Activated CD4-positive, alpha-beta T cell treated with anti-CD3 and anti-CD28 coated beads for 4 hours (primary cell): ENCODE data around the gene FGF19.
A peak's percentile ranks its signal among the peaks of the same experiment; 100 is the strongest.
"Not testable (repeated sequence)": the region's sequence is repeated elsewhere in the genome, so short reads cannot be mapped to it uniquely, and the experiment has no call there.

Source experiments
- DNase-seq, 2 donors: peaks; one replicate each; pipeline ENCODE4 v3.0.0-alpha.2; 2020

The FGF19 gene

GRCh38 chr11:69695581-69695980, 8.2 kb downstream of the FGF19 start:
- no peak for DNase-seq

- no peak for DNase-seq
Observed at GRCh38 chr11:69694781-69695180, 9.0 kb downstream of the FGF19 start.

GRCh38 chr11:69692422-69692821, 11.4 kb downstream of the FGF19 start:
- DNase-seq = no peak

- no peak for DNase-seq
Observed at GRCh38 chr11:69691463-69691862, 12.4 kb downstream of the FGF19 start.

- no peak for DNase-seq
Observed at GRCh38 chr11:69689484-69690319, 14.1 kb downstream of the FGF19 start.

GRCh38 chr11:69687969-69688771, 15.7 kb downstream of the FGF19 start:
- DNase-seq = not testable (repeated sequence)

- DNase-seq = no peak
Observed at GRCh38 chr11:69686856-69687255, 17.0 kb downstream of the FGF19 start.

- no peak for DNase-seq
Observed at GRCh38 chr11:69686452-69686851, 17.4 kb downstream of the FGF19 start.

- no peak for DNase-seq
Observed at GRCh38 chr11:69685348-69685747, 18.5 kb downstream of the FGF19 start.

- DNase-seq = no peak
Observed at GRCh38 chr11:69684651-69685050, 19.2 kb downstream of the FGF19 start.

- DNase-seq = no peak
Observed at GRCh38 chr11:69683764-69684333, 20.0 kb downstream of the FGF19 start.

- DNase-seq = no peak
Observed at GRCh38 chr11:69682681-69683326, 21.0 kb downstream of the FGF19 start.

- no peak for DNase-seq
Observed at GRCh38 chr11:69682221-69682620, 21.6 kb downstream of the FGF19 start.

GRCh38 chr11:69680688-69681087, 23.1 kb downstream of the FGF19 start:
- DNase-seq = no peak

- DNase-seq = no peak
Observed at GRCh38 chr11:69677749-69678148, 26.1 kb downstream of the FGF19 start.

- peak; percentile 95 for DNase-seq
Observed at GRCh38 chr11:69674886-69675714, 28.7 kb downstream of the FGF19 start, which contains the start of gene LTO1. LTO1 (minus strand) TSS chr11:69675353; CDS start chr11:69675239, 114 bp downstream.

- peak; percentile 11 to 28 for DNase-seq
Observed at GRCh38 chr11:69674267-69674885, 29.4 kb downstream of the FGF19 start.

GRCh38 chr11:69671734-69672465, 31.9 kb downstream of the FGF19 start:
- DNase-seq = no peak

- peak; percentile 52 to 55 for DNase-seq
Observed at GRCh38 chr11:69670158-69670845, 33.5 kb downstream of the FGF19 start.

GRCh38 chr11:69669486-69669885, 34.3 kb downstream of the FGF19 start:
- no peak for DNase-seq
